Mucosa of stomach (tissue), 1 donor: ENCODE results near the gene TRIM40.

ENCODE experiments used
- H3K27me3 ChIP-seq: one replicate; pipeline ENCODE4 v1.7.0; 2013; ENCODE audit warnings: mild to moderate bottlenecking, low read length; ENCODE audit not compliant: control insufficient read depth, insufficient read depth
- H3K36me3 ChIP-seq: one replicate; pipeline ENCODE4 v1.7.0; 2013; ENCODE audit warnings: low read length; ENCODE audit not compliant: control insufficient read depth, insufficient read depth
- H3K4me1 ChIP-seq: one replicate; pipeline ENCODE4 v1.7.0; 2013; ENCODE audit warnings: mild to moderate bottlenecking, low read length; ENCODE audit not compliant: control insufficient read depth, insufficient read depth
- H3K4me3 ChIP-seq: one replicate; pipeline ENCODE4 v1.7.0; 2013; ENCODE audit warnings: low read length
- H3K9ac ChIP-seq: one replicate; pipeline ENCODE4 v1.7.0; 2013; ENCODE audit warnings: mild to moderate bottlenecking, low read length, moderate library complexity
- H3K9me3 ChIP-seq: one replicate; pipeline ENCODE4 v1.7.0; 2013; ENCODE audit warnings: mild to moderate bottlenecking, low read length, moderate library complexity; ENCODE audit not compliant: control insufficient read depth
- donor health status: Pancreatic carcinoma.

TRIM40 gene

DNA sequence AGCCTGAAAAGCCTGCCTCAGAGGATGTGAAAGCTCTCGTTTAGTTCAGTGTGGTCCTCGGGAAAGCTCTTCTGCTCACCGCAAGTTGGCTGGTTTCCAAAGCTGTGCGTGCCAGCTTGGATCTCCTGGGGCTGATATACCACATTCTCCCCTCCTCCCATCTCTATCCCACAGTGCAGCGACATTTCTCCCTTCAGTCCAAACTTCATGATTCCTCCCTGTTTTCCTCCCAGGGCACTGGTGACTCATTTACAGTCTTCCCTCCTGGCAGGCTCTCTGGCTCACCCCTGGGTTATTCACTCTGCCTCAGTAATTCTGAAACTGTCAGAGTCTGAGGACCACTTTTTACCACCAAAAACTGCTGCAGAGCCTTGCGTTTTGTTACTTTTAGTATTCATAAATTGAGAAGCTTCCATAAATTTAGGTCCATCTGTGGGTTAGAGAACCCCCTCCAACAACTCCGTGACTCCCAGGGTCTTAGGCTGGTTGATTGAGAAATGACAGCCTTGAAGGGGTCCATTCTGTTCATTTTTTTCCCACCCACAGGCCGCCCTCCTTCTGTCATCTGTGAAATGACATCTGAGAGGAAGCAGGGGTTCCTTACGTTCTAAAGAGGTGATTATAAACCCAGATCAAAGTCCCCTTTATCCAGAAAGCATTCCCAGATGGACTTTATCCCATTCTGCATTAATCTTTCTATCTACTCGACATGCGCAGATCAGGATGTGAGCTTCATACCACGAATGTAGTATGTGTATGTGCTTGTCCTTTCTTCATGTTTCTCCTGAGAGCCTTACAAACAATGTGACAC, 19.0 kb downstream of the TRIM40 start:
- H3K27me3 ChIP-seq, result no peaks in the 10 kb centered on the region
- no peaks in the 10 kb centered on the region for H3K36me3 ChIP-seq
- no peak overlapping the region for H3K4me3 ChIP-seq
- H3K4me1 ChIP-seq, result peaks cover 9% of the 10 kb centered on the region
- H3K9ac ChIP-seq, result no peak overlapping the region
- H3K9me3 ChIP-seq, result no peaks in the 10 kb centered on the region

DNA sequence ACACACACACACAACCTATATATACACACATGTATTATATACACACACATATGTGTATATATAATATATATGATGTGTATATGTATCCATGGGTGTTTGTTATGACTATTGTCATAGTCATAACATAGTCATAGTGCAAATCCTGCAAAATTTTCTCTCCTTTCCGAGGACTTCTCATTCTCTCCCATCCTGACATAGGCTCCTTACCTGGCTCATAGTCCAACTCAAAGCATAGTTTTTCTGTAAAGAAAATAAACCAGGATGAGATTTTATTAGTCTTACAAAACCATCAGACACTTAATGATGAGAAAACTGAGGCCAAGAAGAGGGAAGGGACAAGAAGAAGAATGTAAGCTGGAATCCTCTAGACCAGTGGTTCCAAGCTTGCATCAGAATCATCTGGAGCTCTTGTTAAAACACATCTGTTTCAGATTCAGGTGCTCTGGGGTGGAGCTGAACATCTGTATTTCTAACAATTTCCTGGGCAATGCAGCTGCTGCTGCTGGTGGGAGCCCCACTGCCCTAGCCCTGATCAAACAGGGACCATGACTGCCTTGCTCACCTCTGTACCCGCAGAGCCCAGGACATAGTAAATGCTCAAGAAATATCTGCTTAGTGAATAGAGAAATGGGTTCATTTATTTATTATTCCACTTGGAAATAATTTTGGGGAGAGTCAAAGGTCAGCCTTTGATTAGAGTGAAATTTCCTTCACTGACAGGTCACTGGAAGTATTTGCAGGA, 19.8 kb downstream of the TRIM40 start:
- Histone ChIP-seq H3K27me3 (no peaks in the 10 kb centered on the region), H3K36me3 (no peaks in the 10 kb centered on the region), H3K9ac (no peak overlapping the region), H3K4me3 (no peak overlapping the region), H3K9me3 (no peaks in the 10 kb centered on the region), H3K4me1 (peaks cover 9% of the 10 kb centered on the region)

DNA sequence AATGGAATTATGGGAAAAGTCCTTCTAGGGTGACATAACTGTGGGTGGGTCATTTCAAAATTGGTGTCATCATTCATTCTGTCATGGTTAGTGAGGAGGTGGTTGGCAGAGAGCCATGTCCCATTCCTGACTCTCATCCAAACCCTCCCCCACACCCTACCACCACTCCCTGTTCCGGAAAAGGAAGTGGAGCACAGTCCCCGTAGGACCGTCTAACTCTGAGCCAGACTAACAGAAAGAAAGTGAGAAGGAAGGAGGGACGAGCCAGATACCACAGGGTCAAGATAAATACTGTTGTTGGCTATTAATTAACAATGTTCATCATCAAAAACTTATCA, 20.3 kb downstream of the TRIM40 start:
- Histone ChIP-seq H3K4me3 (no peak overlapping the region), H3K36me3 (no peaks in the 10 kb centered on the region), H3K9me3 (no peaks in the 10 kb centered on the region), H3K4me1 (peaks cover 9% of the 10 kb centered on the region), H3K27me3 (no peaks in the 10 kb centered on the region), H3K9ac (no peak overlapping the region)

DNA sequence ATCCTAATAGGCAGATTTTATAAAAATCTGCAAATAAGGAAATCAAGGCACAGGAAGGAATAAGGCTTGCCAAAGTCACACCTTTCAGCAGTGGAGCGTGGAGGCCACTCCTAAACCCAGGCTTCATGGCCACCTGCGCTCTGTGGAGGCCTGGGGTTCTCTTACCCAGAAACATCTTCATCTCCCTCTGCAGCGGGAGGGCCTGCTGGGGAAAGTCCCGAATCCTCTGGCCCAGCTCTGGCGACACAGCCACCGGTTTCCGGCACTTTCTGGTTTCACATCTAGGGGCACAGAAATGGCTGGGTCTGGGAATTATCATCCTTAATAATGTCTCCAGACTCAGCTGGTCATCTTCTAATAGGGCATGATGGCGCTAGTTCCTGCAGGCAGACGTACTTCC, 20.8 kb downstream of the TRIM40 start:
- no peaks in the 10 kb centered on the region for H3K27me3 ChIP-seq
- H3K9ac ChIP-seq, result no peak overlapping the region
- H3K4me3 ChIP-seq, result no peak overlapping the region
- peaks cover 9% of the 10 kb centered on the region for H3K4me1 ChIP-seq
- H3K9me3 ChIP-seq, result no peaks in the 10 kb centered on the region
- H3K36me3 ChIP-seq, result no peaks in the 10 kb centered on the region

DNA sequence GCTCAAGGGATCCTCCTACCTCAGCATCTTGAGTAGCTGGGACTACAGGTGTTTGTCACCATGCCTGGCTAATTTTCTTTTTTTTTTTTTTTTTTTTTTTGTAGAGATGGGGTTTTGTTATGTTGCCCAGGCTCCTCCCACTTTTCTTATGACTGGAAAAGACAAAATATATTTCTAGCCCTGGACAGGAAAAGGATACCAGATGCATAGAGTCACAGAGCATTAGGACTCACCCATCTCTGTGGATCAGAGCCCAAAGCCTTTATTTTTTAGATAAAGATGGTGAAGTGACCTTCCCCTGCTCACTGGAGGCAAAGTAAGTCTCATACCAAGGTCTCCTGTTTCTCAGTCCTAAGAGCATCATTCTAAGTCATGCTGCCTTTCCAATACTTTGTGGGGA, 21.6 kb downstream of the TRIM40 start:
- no peaks in the 10 kb centered on the region for H3K9me3 ChIP-seq
- no peaks in the 10 kb centered on the region for H3K36me3 ChIP-seq
- no peaks in the 10 kb centered on the region for H3K27me3 ChIP-seq
- no peak overlapping the region for H3K4me3 ChIP-seq
- no peak overlapping the region for H3K9ac ChIP-seq
- peaks cover 9% of the 10 kb centered on the region for H3K4me1 ChIP-seq

DNA sequence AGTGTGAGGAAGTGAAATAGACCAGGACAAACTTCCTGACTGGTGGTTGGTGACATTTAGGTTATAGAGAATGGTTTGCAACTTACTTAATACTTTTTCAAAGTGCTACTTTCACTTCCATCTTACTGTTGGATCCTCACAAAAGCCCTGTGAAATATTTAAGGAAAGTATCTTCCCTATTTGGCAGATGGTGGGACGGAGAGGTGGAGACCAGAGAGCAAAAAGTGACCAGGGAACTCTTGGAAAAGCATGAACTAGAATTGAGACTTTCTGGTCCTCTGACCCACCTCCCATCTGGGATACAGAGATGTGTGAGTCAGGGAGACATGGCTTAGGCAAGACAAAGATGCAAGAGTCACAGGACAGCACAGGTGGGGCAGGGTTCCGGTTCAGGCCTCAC, 22.1 kb downstream of the TRIM40 start:
- Histone ChIP-seq H3K36me3 (no peaks in the 10 kb centered on the region), H3K4me3 (no peak overlapping the region), H3K4me1 (peaks cover 10% of the 10 kb centered on the region), H3K9me3 (no peaks in the 10 kb centered on the region), H3K9ac (no peak overlapping the region), H3K27me3 (no peaks in the 10 kb centered on the region)

DNA sequence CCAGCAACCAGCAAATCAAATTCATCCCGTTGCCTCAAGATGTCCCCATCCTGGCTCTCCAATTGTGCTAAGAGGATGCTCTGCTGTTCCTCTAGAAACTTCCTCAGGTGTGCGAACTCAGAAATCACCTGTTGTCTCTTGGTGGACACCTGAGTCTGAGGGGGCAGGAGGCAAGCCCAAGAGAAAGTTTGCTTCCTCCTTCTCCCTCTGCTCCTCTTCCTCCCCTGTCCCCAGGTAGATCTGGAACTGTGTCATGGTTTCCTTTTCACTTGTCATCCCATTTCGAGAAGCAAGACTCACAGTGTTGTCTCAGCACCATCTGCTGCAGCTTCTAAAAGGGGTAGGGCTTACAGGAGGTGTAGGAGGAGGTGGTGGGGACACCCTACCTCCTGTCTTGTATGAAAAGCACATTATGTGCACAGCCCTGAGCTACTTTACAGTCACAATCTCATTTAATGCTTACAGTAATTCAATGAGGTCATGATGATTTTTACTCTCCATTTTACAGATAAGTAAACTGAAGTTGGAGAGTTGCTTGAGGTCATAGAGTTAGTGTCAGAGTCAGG, 22.6 kb downstream of the TRIM40 start:
- peaks cover 15% of the 10 kb centered on the region for H3K4me1 ChIP-seq
- no peaks in the 10 kb centered on the region for H3K36me3 ChIP-seq
- no peak overlapping the region for H3K9ac ChIP-seq
- no peak overlapping the region for H3K4me3 ChIP-seq
- no peaks in the 10 kb centered on the region for H3K27me3 ChIP-seq
- no peaks in the 10 kb centered on the region for H3K9me3 ChIP-seq

DNA sequence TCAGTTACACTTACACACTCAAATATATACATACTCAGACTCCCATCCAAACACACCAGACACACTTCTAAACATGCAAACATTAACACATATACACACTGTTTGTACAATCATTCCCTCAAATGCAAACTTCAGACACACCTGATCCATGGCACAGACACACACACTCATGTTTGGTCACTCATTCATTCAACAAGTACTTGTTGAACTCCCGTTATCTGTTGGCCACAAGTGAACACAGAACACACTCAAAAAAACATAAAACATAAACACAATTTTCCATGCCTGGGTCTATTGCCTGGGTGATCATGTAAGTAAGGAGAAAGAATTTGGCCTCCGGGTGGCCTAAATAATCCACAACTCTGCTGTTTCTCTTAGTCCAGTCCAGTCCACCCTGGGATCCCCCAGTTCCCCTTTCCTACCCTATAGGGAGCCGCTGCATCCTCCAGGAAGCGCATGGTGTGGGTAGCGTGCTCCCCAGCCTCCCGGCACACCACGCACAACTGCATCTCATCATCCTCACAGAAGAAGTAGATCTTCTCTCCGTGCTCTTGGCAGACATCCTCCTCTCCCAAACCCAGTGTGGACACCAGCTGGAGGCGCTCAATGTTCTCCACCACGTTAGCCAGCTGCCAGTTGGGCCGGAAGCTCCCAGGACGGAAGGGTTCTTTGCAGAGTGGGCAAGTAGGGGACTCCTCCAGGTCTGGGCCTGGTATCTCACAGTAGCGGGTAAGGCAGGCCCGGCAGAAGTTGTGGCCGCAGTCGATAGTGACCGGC, 24.3 kb downstream of the TRIM40 start:
- Histone ChIP-seq H3K27me3 (no peaks in the 10 kb centered on the region), H3K9ac (no peak overlapping the region), H3K4me1 (peaks cover 27% of the 10 kb centered on the region), H3K36me3 (no peaks in the 10 kb centered on the region), H3K4me3 (no peak overlapping the region), H3K9me3 (no peaks in the 10 kb centered on the region)

DNA sequence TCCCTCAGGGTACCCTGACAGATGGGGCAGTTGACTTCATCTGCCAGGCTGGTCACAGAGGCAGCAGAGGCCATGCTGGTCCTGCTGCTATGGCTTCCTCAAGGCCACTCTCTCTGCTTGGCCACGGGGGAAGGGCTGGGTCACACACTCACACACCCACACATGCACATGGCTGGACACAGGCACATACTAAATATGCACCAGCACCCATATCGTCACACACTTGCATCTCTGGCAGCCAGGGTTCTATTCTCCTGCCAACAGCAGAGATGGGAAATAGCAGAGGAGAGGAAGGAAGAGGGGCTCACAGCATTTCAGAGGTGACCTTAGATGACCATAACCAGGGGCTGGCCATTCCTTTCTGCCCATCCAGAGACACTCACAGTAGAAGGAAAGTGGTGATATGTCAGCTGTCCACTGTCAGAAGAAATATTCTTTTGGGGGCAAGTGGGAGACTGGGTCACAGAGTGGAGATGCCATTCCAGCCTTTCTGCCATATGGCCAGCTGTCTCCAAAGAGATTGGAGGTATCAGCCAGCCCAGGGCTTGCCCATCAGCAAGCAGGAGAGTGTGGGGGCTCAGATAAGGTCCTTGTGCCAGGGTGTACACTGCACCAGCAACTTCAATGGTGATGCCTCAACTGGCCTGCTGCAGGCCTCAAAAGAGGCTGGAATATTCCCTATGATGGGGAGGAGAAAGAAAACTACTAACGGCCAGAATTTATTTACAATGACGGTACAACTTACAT, 25.0 kb downstream of the TRIM40 start, which contains the start of gene TRIM10:
Gene TRIM10, minus strand, starts transcription at position 427 of the 747 bp plus-strand sequence. Its CDS starts 353 bp downstream, at position 74.
- Histone ChIP-seq H3K27me3 (no peaks in the 10 kb centered on the region), H3K4me1 (peaks cover 22% of the 10 kb centered on the region), H3K9me3 (no peaks in the 10 kb centered on the region), H3K9ac (no peak within 1 kb of the TSS), H3K36me3 (no peaks in the 10 kb centered on the region), H3K4me3 (no peak within 1 kb of the TSS)

DNA sequence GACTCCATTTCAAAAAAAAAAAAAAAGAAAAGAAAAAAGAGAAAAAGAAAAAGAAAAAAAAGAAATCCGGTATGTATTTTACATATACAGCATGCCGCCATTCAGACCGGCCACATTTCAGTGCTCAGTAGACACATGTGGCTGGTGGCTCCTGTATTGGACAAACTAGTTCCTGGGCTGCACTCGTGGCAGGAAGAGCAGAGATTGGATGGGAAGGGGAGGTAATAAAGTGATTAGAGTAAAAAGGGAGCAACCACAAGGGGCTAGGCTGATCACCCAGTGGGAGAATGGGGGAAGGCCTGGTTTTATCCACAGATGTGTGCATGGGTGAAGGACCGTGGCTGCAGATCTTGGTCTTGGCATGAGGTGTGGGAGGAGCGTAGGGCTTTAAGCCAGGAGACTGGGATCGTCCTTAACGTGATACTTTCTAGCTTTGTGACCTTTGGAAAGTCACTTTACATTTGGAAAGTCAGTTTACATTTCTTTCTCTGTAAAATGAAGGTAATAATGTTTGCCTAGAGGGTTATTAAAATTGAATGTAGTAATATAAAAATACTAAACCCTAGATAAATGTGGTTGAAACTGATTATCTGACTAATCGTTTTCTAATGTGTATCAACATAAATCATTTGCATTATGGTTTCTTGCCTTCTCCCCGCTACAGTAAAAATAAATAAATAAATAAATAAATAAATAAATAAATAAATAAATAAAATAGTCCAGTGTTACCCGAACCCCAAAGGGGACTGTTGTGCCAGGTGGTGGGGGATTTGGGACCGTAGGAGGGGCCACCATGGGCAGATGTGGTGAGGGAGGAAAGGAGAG, 26.5 kb downstream of the TRIM40 start:
- Histone ChIP-seq H3K9ac (peak overlapping the region; percentile 66), H3K36me3 (no peaks in the 10 kb centered on the region), H3K27me3 (no peaks in the 10 kb centered on the region), H3K4me1 (peaks cover 19% of the 10 kb centered on the region), H3K9me3 (no peaks in the 10 kb centered on the region), H3K4me3 (no peak overlapping the region)
